ENCODE measurements around the gene OGFOD3. TPM values are rescaled to one million over a fixed set of nuclear protein-coding genes. Genes with fewer than 3 reads are reported as not detected.

The OGFOD3 gene
- total RNA-seq, 4 donors from 2014 or later = 25.8 to 72.1 (median 27.7) TPM

DNA sequence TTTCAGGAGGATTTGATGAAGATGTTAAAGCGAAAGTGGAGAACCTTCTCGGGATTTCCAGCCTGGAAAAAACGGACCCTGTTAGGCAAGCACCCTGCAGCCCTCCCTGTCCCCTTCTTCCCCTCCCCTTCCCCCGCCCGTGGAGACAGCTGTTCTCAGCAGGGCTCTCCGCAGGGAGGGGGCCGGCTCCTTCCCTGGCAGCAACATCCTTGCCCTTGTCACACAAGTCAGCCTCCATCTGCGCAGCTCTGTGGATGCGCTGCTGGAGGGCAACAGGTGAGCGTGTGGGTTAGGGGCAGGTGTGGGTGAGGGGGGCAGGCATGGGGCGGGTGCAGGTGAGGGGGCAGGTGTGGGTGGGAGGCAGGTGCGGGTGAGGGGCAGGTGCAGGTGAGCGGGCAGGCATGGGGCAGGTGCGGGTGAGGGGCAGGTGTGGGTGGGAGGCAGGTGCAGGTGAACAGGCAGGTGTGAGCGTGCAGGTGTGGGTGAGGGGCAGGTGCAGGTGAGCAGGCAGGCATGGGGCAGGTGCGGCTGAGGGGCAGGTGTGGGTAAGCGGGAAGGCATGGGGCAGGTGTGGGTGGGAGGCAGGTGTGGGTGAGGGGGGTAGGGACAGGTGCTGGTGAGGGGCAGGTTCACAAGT lies 22.7 kb upstream of the OGFOD3 start:
- H3K9me3 ChIP-seq = no peaks in the 10 kb centered on the region
- no peak overlapping the region for H3K4me3 ChIP-seq
- DNase-seq = peak in 1 of 2 donors; percentile 41
- H3K27me3 ChIP-seq = no peaks in the 10 kb centered on the region
- in situ Hi-C loops (cut with MboI; ENCODE audit: low sequenced_read_pairs in 4 of 4) = no loop called here
- TF ChIP-seq, protein P1, sequence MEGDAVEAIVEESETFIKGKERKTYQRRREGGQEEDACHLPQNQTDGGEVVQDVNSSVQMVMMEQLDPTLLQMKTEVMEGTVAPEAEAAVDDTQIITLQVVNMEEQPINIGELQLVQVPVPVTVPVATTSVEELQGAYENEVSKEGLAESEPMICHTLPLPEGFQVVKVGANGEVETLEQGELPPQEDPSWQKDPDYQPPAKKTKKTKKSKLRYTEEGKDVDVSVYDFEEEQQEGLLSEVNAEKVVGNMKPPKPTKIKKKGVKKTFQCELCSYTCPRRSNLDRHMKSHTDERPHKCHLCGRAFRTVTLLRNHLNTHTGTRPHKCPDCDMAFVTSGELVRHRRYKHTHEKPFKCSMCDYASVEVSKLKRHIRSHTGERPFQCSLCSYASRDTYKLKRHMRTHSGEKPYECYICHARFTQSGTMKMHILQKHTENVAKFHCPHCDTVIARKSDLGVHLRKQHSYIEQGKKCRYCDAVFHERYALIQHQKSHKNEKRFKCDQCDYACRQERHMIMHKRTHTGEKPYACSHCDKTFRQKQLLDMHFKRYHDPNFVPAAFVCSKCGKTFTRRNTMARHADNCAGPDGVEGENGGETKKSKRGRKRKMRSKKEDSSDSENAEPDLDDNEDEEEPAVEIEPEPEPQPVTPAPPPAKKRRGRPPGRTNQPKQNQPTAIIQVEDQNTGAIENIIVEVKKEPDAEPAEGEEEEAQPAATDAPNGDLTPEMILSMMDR (IDR thresholded peaks at IDR 0.05 in 4 of 5, conservative IDR thresholded peaks at IDR 0.05 in 1 of 5) = no peak
- no peak for TF ChIP-seq POLR2A (IDR thresholded peaks at IDR 0.05)
- H3K36me3 ChIP-seq = peaks cover 0 to 14% of the 10 kb centered on the region in 2 donors
- intact Hi-C loops (cut with DNase I; ENCODE audit: low total_unique reads) = no loop called here
- H3K27ac ChIP-seq = peak overlapping the region in 1 of 4 donors; percentile 1
- H3K4me1 ChIP-seq = peaks cover 0 to 10% of the 10 kb centered on the region in 2 donors
- no peak for ATAC-seq

DNA sequence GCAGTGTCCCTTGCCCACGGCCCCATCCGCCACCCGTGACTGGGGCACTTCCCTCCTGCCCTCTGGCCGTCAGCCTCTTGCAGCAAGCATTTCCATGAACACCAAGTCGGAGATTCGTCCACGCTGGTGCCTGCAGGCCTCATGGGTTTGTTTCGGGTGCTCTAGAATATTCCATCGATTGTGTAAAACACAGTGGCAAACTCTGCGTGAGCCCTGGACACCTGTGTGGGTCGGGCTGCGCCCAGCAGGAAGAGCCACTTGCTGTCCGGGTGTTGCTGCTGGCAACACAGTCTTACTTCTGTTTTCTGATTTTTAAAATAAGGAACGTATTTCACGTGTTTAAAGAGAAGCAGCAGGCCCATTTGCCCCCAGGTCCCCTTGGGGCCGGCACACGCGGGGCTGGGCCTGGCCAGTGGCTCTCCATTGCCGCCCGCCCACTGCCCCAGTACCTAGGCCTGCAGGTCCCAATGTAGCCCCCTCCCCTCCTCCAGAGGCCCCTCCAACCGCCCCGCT lies 22.1 kb upstream of the OGFOD3 start:
- Histone ChIP-seq H3K27me3 (no peaks in the 10 kb centered on the region), H3K4me3 (no peak overlapping the region), H3K4me1 (peaks cover 0 to 5% of the 10 kb centered on the region in 2 donors), H3K9me3 (no peaks in the 10 kb centered on the region), H3K27ac (peak overlapping the region in 1 of 4 donors; percentile 1), H3K36me3 (peaks cover 0 to 20% of the 10 kb centered on the region in 2 donors)
- in situ Hi-C loops (cut with MboI; ENCODE audit: low sequenced_read_pairs in 4 of 4) = no loop called here
- DNase-seq (no peak), ATAC-seq (no peak)
- intact Hi-C loops (cut with DNase I; ENCODE audit: low total_unique reads) = no loop called here
- no peak for TF ChIP-seq POLR2A (IDR thresholded peaks at IDR 0.05)
- TF ChIP-seq, protein P1 (IDR thresholded peaks at IDR 0.05 in 4 of 5, conservative IDR thresholded peaks at IDR 0.05 in 1 of 5) = no peak

DNA sequence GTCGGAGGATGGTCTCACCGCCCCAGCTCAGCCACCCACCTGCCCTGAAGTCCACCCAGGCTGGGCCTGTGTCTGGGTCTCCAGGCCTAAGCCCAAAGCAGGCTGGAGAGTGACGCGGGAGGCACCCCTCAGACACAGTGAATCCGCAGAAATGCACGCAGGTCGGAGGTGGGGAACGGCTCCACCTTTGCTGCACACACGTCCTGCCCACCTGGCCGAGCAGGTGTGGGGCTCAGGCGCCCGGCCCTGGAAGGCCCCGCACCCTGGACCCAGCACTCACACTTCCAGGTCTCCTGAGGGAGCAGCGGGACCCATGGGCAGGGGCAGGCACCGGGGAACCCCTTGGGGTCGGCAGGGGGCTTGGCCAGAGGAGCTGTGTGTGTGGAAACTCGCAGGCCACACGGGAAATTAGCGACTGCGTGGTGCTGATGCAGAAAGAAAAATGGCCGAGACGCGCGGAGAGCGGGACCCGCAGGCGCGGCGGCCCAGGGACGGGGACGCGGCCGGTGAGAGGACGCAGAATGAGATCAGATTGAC lies 21.5 kb upstream of the OGFOD3 start:
- peak overlapping the region in 1 of 4 donors; percentile 1 for H3K27ac ChIP-seq
- no peak for DNase-seq
- intact Hi-C loops (cut with DNase I; ENCODE audit: low total_unique reads) (no loop called here), in situ Hi-C loops (cut with MboI; ENCODE audit: low sequenced_read_pairs in 4 of 4) (no loop called here)
- no peak overlapping the region for H3K4me3 ChIP-seq
- no peak for TF ChIP-seq POLR2A (IDR thresholded peaks at IDR 0.05)
- TF ChIP-seq, protein P1 (IDR thresholded peaks at IDR 0.05 in 4 of 5, conservative IDR thresholded peaks at IDR 0.05 in 1 of 5) = no peak
- ATAC-seq = no peak
- peaks cover 0 to 26% of the 10 kb centered on the region in 2 donors for H3K36me3 ChIP-seq
- no peaks in the 10 kb centered on the region for H3K27me3 ChIP-seq
- H3K4me1 ChIP-seq = no peaks in the 10 kb centered on the region
- H3K9me3 ChIP-seq = no peaks in the 10 kb centered on the region

DNA sequence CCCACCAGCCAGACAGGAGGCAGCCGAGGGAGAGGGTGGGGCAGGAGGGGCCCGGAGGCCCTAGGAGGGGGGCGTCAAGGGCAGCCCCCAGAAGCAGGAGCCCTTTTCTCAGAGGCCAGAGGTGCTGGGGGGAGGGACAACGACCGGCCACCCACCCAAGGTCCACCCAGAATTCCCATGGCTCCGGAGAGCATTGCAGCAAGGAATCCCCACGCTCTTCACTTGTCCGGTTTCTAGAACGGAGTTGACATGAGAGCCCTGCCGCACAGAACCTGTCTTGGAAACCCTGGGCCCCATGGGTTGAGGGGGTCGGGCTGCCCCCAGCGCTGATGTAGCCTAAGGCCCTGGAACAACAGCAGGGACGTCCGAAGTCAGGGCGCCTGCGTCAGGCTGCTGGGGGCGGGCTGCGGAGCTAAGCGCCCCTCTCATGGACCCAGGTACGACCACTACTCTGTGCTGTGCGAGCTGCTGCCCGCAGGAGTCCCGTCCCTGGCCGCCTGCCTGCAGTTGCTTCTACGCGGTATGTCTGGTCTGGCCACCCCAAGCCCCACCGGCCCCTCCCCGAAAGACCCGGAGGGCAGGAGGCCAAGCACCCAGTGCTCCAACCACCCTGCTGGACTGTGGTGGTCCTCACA lies 20.9 kb upstream of the OGFOD3 start:
- ATAC-seq (no peak), DNase-seq (no peak)
- intact Hi-C loops (cut with DNase I; ENCODE audit: low total_unique reads) = no loop called here
- Histone ChIP-seq H3K4me3 (no peak overlapping the region), H3K9me3 (no peaks in the 10 kb centered on the region), H3K4me1 (no peaks in the 10 kb centered on the region), H3K36me3 (peaks cover 0 to 29% of the 10 kb centered on the region in 2 donors), H3K27me3 (no peaks in the 10 kb centered on the region), H3K27ac (no peak overlapping the region)
- TF ChIP-seq, protein P1 (IDR thresholded peaks at IDR 0.05 in 4 of 5, conservative IDR thresholded peaks at IDR 0.05 in 1 of 5) = no peak
- TF ChIP-seq POLR2A (IDR thresholded peaks at IDR 0.05) = no peak
- in situ Hi-C loops (cut with MboI; ENCODE audit: low sequenced_read_pairs in 4 of 4) = no loop called here

Measured in gastrocnemius medialis (tissue), 4 donors.